ENCODE results near the gene ULK2. TPM values are rescaled to one million over a fixed set of nuclear protein-coding genes. Genes with fewer than 3 reads are reported as not detected.
A peak's percentile ranks its signal among the peaks of the same experiment; 100 is the strongest.

ULK2 gene
- total RNA-seq, 1 experiment from 2014 or later: 12.7 TPM

- TF ChIP-seq SIN3A (IDR thresholded peaks at IDR 0.05; ENCODE audit: low read depth) (no peak), RAD21 (IDR thresholded peaks at IDR 0.05; ENCODE audit: low read depth) (peak; percentile 74), CEBPB (IDR thresholded peaks at IDR 0.05; ENCODE audit: low read depth) (no peak), EZH2 (IDR thresholded peaks at IDR 0.05) (no peak)
Observed at GRCh38 chr17:19753661-19754463, 113.9 kb downstream of the ULK2 start (continued).

GRCh38 chr17:19753051-19753509 lies 114.7 kb downstream of the ULK2 start:
- POLR2A ChIA-PET: interaction anchor here (1.0 to 3.2 kb wide), 6 partner anchors 8 to 375 kb away, joined by 3 to 16 read pairs (median 5); partner anchors contain the start of genes ALDH3A2 and MAPK7
- CTCF ChIA-PET: interaction anchor here (0.8 to 4.2 kb wide), 10 partner anchors 8 to 391 kb away, joined by 3 to 40 read pairs (median 6); partner anchors contain the start of genes ALDH3A2 and B9D1
- DNase-seq (ENCODE audit: low read depth, low spot score) (peak; percentile 79), ATAC-seq (peak; percentile 85)
- Histone ChIP-seq H3K36me3 (ENCODE audit: control insufficient read depth in 1 of 2, insufficient read depth in 2 of 2, low read length in 2 of 2) (no peaks in the 10 kb centered on the region), H3K9me2 (ENCODE audit: insufficient read depth) (no peaks in the 10 kb centered on the region), H3K4me1 (ENCODE audit: control insufficient read depth in 1 of 2, insufficient read depth in 2 of 2, low read length in 2 of 2) (peaks cover 38 to 47% of the 10 kb centered on the region in 2 experiments), H3K4me2 (ENCODE audit: low read length) (peak overlapping the region; percentile 71), H3K4me3 (replicated peaks in 1 of 2; ENCODE audit: low read depth in 1 of 2, low read length in 2 of 2) (peak overlapping the region; percentile 15 to 34), H4K20me1 (ENCODE audit: insufficient read depth) (no peaks in the 10 kb centered on the region), H3K79me2 (ENCODE audit: insufficient read depth, low read length) (no peaks in the 10 kb centered on the region), H3K9me3 (ENCODE audit: control insufficient read depth in 1 of 2, insufficient read depth in 1 of 2, low read depth in 1 of 2, low read length in 2 of 2) (no peaks in the 10 kb centered on the region), H3K27ac (ENCODE audit: low read depth, low read length) (peak overlapping the region; percentile 90), H3K9ac (ENCODE audit: low read length) (peak overlapping the region; percentile 64), H3K27me3 (ENCODE audit: insufficient read depth, low read length) (no peaks in the 10 kb centered on the region), H2AFZ (ENCODE audit: low read depth, low read length, poor library complexity, severe bottlenecking) (no peak overlapping the region)
- BruUV-seq (replicated peaks): no TSS peak
- RAD21 ChIA-PET (ENCODE audit: low non-redundant PET in 1 of 2, low total read pairs in 2 of 2, uncharacterized antibody in 2 of 2, unreplicated experiment in 2 of 2): interaction anchor here (0.6 to 2.2 kb wide), 5 partner anchors 9 to 243 kb away, joined by 4 to 9 read pairs (median 5); partner anchors contain the start of gene ALDH3A2 (in 1 of the 2)
- intact Hi-C loops (cut with micrococcal nuclease): loop anchor here (5.0 kb wide), 4 partner anchors 106 to 391 kb away; partner anchors contain the start of genes ALDH3A2, B9D1 and MAPK7
- TF ChIP-seq TCF7L2 (IDR thresholded peaks at IDR 0.05; ENCODE audit: borderline replicate concordance, extremely low read depth, insufficient read depth, insufficient read length) (peak; percentile 54), EZH2 (IDR thresholded peaks at IDR 0.05) (no peak), ZFX (IDR thresholded peaks at IDR 0.05) (peak; percentile 47; the same call in 1 of the 2 replicates), RAD21 (IDR thresholded peaks at IDR 0.05; ENCODE audit: low read depth) (no peak), REST (IDR thresholded peaks at IDR 0.05; ENCODE audit: low read depth) (no peak), EGR1 (IDR thresholded peaks at IDR 0.05; ENCODE audit: low read depth) (no peak), CEBPB (IDR thresholded peaks at IDR 0.05; ENCODE audit: low read depth) (no peak), MAX (IDR thresholded peaks at IDR 0.05) (peak; percentile 76), ATF3 (IDR thresholded peaks at IDR 0.05) (no peak), POLR2AphosphoS5 (IDR thresholded peaks at IDR 0.05; ENCODE audit: low read depth, low read length) (peak; percentile 79), ZBTB33 (IDR thresholded peaks at IDR 0.05; ENCODE audit: extremely low read depth, insufficient replicate concordance, low read length) (no peak), ZNF274 (IDR thresholded peaks at IDR 0.05; ENCODE audit: low read depth, low read length) (no peak), ELF1 (IDR thresholded peaks at IDR 0.05; ENCODE audit: borderline replicate concordance, low read depth) (no peak), CBX3 (IDR thresholded peaks at IDR 0.05; ENCODE audit: low read depth) (peak; percentile 86; the same call in 1 of the 2 replicates), SIN3A (IDR thresholded peaks at IDR 0.05; ENCODE audit: low read depth) (no peak), SP1 (IDR thresholded peaks at IDR 0.05; ENCODE audit: low read depth) (peak; percentile 90)
